HCT116 (cell line): ENCODE measurements around the gene KAT6B. TPM values are rescaled to one million over a fixed set of nuclear protein-coding genes. Genes with fewer than 3 reads are reported as not detected.

ENCODE experiments used
- ATAC-seq: fragments of 200-7000 bp; cut with Tn5 transposase; 2 replicates; pipeline ENCODE4 v1.9.1; 2020; ENCODE audit warnings: mild to moderate bottlenecking, moderate library complexity
- BruUV-seq: library from RNA; stranded (reverse); fragments of 400-500 nt; replicated peaks from 2 replicates; lab custom pipeline; 2021; lab: Mats Ljungman, UMichigan
- CTCF ChIA-PET: fragments of 300-600 bp; sonication (Branson Sonifier 250); formaldehyde crosslinking; loops from one replicate; lab custom pipeline; 2021; ENCODE audit warnings: antibody characterized with exemption; lab: Charles Lee
- POLR2A ChIA-PET: fragments of 300-600, 350-600 bp; sonication (Branson Sonifier 250); formaldehyde crosslinking; loops from one replicate; lab custom pipeline; 2021; ENCODE audit warnings: antibody characterized with exemption; lab: Charles Lee
- RAD21 ChIA-PET, 2 experiments: fragments of 300-600 bp; sonication (Branson Sonifier 250); formaldehyde crosslinking; loops; one replicate each; lab custom pipeline; 2023; ENCODE audit warnings: low total read pairs in 2 of 2; ENCODE audit not compliant: uncharacterized antibody in 2 of 2, unreplicated experiment in 2 of 2, low non-redundant PET in 1 of 2; lab: Charles Lee
- DNase-seq: peaks from one replicate; pipeline ENCODE4 v3.0.0-alpha.2; 2010; ENCODE audit warnings: low read depth, low spot score
- H2AFZ ChIP-seq: fragments of 200-600 bp; shearing (Covaris generic), sonication (generic); 2 replicates; pipeline ENCODE4 v1.6.1; 2017; ENCODE audit warnings: low read depth, mixed run types, mixed read lengths, antibody characterized with exemption, low read length; ENCODE audit not compliant: poor library complexity, severe bottlenecking
- H3K27ac ChIP-seq: 2 replicates; pipeline ENCODE4 v1.5.1; 2012; ENCODE audit warnings: low read depth, low read length
- H3K27me3 ChIP-seq: fragments of 200-600 bp; sonication (generic); 2 replicates; pipeline ENCODE4 v1.6.1; 2016; ENCODE audit warnings: mixed run types, low read length, mixed read lengths; ENCODE audit not compliant: insufficient read depth
- H3K36me3 ChIP-seq, 2 experiments: fragments of 200-500 bp in 1 of 2; fragments of 200-600 bp in 1 of 2; sonication (Bioruptor generic) in 1 of 2; sonication (generic) in 1 of 2; 2 replicates each; pipeline versions ENCODE4 v1.5.1 to v1.6.1; 2014 to 2016; ENCODE audit warnings: low read length in 2 of 2, inconsistent platforms in 1 of 2, mixed read lengths in 1 of 2, mixed run types in 1 of 2; ENCODE audit not compliant: insufficient read depth in 2 of 2, control insufficient read depth in 1 of 2
- H3K4me1 ChIP-seq, 2 experiments: fragments of 200-600 bp in 1 of 2; sonication (generic) in 1 of 2; 2 replicates each; pipeline versions ENCODE4 v1.5.1 to v1.6.1; 2012 to 2017; ENCODE audit warnings: low read length in 2 of 2, inconsistent platforms in 1 of 2, mild to moderate bottlenecking in 1 of 2, mixed read lengths in 1 of 2, mixed run types in 1 of 2, moderate library complexity in 1 of 2; ENCODE audit not compliant: insufficient read depth in 2 of 2, control insufficient read depth in 1 of 2
- H3K4me2 ChIP-seq: fragments of 200-600 bp; sonication (generic); 2 replicates; pipeline ENCODE4 v1.6.1; 2017; ENCODE audit warnings: mixed run types, low read length, mixed read lengths
- H3K4me3 ChIP-seq, 2 experiments: fragments of 200-600 bp in 1 of 2; sonication (generic) in 1 of 2; replicated peaks in 1 of 2; 2 replicates each; pipeline ENCODE4 v1.5.1; 2011 to 2016; ENCODE audit warnings: low read length in 2 of 2, control low read depth in 1 of 2, low read depth in 1 of 2, mild to moderate bottlenecking in 1 of 2, mixed read lengths in 1 of 2, mixed run types in 1 of 2
- H3K79me2 ChIP-seq: fragments of 200-600 bp; sonication (generic); 2 replicates; pipeline ENCODE4 v1.6.1; 2017; ENCODE audit warnings: mild to moderate bottlenecking, mixed run types, low read length, moderate library complexity, mixed read lengths; ENCODE audit not compliant: insufficient read depth
- H3K9ac ChIP-seq: fragments of 200-600 bp; sonication (generic); 2 replicates; pipeline ENCODE4 v1.6.1; 2016; ENCODE audit warnings: low read length, mixed read lengths
- H3K9me2 ChIP-seq: fragments of 200-600 bp; sonication (generic), shearing (Covaris generic); 2 replicates; pipeline ENCODE4 v1.6.1; 2017; ENCODE audit warnings: mixed run types, mild to moderate bottlenecking, moderate library complexity; ENCODE audit not compliant: insufficient read depth
- H3K9me3 ChIP-seq, 2 experiments: fragments of 200-500 bp in 1 of 2; fragments of 200-600 bp in 1 of 2; sonication (Bioruptor generic) in 1 of 2; sonication (generic) in 1 of 2; 2 replicates each; pipeline ENCODE4 v1.6.1; 2014 to 2017; ENCODE audit warnings: low read length in 2 of 2, mixed read lengths in 2 of 2, inconsistent platforms in 1 of 2, low read depth in 1 of 2, mild to moderate bottlenecking in 1 of 2, mixed run types in 1 of 2, moderate library complexity in 1 of 2; ENCODE audit not compliant: control insufficient read depth in 1 of 2, insufficient read depth in 1 of 2
- H4K20me1 ChIP-seq: fragments of 200-600 bp; sonication (generic), shearing (Covaris generic); 2 replicates; pipeline ENCODE4 v1.6.1; 2017; ENCODE audit warnings: mixed run types, mild to moderate bottlenecking, moderate library complexity; ENCODE audit not compliant: insufficient read depth
- ATF3 ChIP-seq: IDR thresholded peaks from 2 replicates; pipeline ENCODE4 v1.6.1; 2012
- CBX3 ChIP-seq: IDR thresholded peaks from 2 replicates; pipeline ENCODE4 v1.6.1; 2012; ENCODE audit warnings: low read depth
- CTCF ChIP-seq, 3 experiments: fragments of 200-600 bp in 1 of 3; sonication (generic) in 1 of 3; IDR thresholded peaks in 2 of 3; conservative IDR thresholded peaks in 1 of 3; 2 replicates each; pipeline ENCODE4 v1.5.1; 2012 to 2017; ENCODE audit warnings: low read depth in 2 of 3, low read length in 2 of 3, antibody characterized with exemption in 1 of 3, borderline replicate concordance in 1 of 3, control low read depth in 1 of 3, mild to moderate bottlenecking in 1 of 3, mixed read lengths in 1 of 3, mixed run types in 1 of 3, moderate library complexity in 1 of 3; ENCODE audit not compliant: insufficient read depth in 1 of 3
- EZH2 ChIP-seq: fragments of 200-600 bp; sonication (generic); IDR thresholded peaks from 2 replicates; pipeline ENCODE4 v1.6.1; 2017; ENCODE audit warnings: antibody characterized with exemption, mixed run types
- EZH2phosphoT487 ChIP-seq: fragments of 200-600 bp; IDR thresholded peaks from 2 replicates; pipeline ENCODE4 v1.6.1; 2018; ENCODE audit warnings: antibody characterized with exemption, borderline replicate concordance
- MAX ChIP-seq: IDR thresholded peaks from 2 replicates; pipeline ENCODE4 v1.6.1; 2012
- POLR2AphosphoS5 ChIP-seq: IDR thresholded peaks from 2 replicates; pipeline ENCODE4 v1.6.1; 2011; ENCODE audit warnings: mild to moderate bottlenecking, low read depth, low read length, moderate library complexity
- RAD21 ChIP-seq: IDR thresholded peaks from 2 replicates; pipeline ENCODE4 v1.6.1; 2012; ENCODE audit warnings: low read depth, mild to moderate bottlenecking
- SP1 ChIP-seq: IDR thresholded peaks from 2 replicates; pipeline ENCODE4 v1.6.1; 2012; ENCODE audit warnings: low read depth
- SRF ChIP-seq: IDR thresholded peaks from 2 replicates; pipeline ENCODE4 v1.6.1; 2012; ENCODE audit warnings: low read depth
- TCF7L2 ChIP-seq: IDR thresholded peaks from 2 replicates; pipeline ENCODE4 v1.7.0; 2011; ENCODE audit warnings: borderline replicate concordance, inconsistent platforms; ENCODE audit not compliant: insufficient read depth, insufficient read length; ENCODE audit errors: extremely low read depth
- YY1 ChIP-seq: IDR thresholded peaks from 2 replicates; pipeline ENCODE4 v1.6.1; 2011; ENCODE audit warnings: low read length, low read depth, moderate library complexity, mild to moderate bottlenecking; ENCODE audit not compliant: insufficient replicate concordance; ENCODE audit errors: extremely low read depth
- ZFX ChIP-seq: fragments of 450-650 bp; IDR thresholded peaks from 2 replicates; pipeline ENCODE4 v1.6.1; 2017
- ZNF274 ChIP-seq: fragments of 200-500 bp; sonication (Bioruptor generic); IDR thresholded peaks from 2 replicates; pipeline ENCODE4 v1.6.1; 2014; ENCODE audit warnings: mild to moderate bottlenecking, low read depth, low read length, inconsistent platforms
- intact Hi-C: fragments of 100-400 bp; cut with micrococcal nuclease; formaldehyde crosslinking; loops from 2 replicates; pipeline ENCODE4 v1.10.0; 2022
- total RNA-seq: library from RNA; stranded (reverse); gene quantifications from one replicate; pipeline ENCODE4 v1.2.1, GENCODE V29; 2021; ENCODE audit not compliant: unreplicated experiment
- TF ChIP-seq, protein P1 (sequence below): IDR thresholded peaks from 2 replicates; pipeline ENCODE4 v1.6.1; 2011; ENCODE audit warnings: mild to moderate bottlenecking, low read length, moderate library complexity; ENCODE audit not compliant: insufficient replicate concordance; ENCODE audit errors: extremely low read depth

The KAT6B gene
- total RNA-seq, 1 experiment from 2014 or later = 17.8 TPM

DNA sequence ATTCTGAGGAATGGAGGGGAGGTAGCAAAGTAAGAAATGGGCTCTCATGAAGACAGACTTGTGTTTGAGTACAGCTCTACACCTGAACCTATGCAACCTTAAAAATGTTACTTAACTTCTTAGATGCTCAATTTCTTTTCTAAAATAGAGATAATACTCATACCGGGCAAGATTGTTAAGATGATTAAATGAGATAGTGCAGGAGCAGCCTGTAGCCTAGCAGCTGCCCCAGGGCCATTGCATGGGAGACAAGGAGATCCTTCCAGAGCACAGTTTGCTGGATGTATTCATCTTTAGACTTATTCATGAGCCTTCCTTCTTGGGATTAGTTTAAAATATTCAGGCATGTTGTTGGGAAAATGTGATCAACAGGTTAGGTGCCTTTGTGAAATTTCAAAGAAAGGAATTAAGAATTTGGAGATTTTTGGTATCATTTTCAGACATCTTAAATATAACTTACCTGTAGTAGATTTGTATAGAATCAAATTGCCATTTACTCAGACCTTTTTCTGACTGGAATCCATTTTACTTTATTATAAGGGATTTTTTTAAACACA lies 130.2 kb downstream of the KAT6B start:
- ChIA-PET RAD21 (no interaction called here), CTCF (no interaction called here)

GRCh38 chr10:74957285-74957961 lies 131.0 kb downstream of the KAT6B start:
- BruUV-seq = no TSS peak

More for the DNA sequence above, 130.2 kb downstream of the KAT6B start:
- TF ChIP-seq EZH2 = no peak
- TF ChIP-seq EZH2phosphoT487 = no peak
- TF ChIP-seq ZFX = no peak
- no peak for TF ChIP-seq TCF7L2
- intact Hi-C loops = no loop called here
- H3K4me3 ChIP-seq = no peak overlapping the region
- no peaks in the 10 kb centered on the region for H3K36me3 ChIP-seq
- H3K9me2 ChIP-seq = no peaks in the 10 kb centered on the region
- POLR2A ChIA-PET = no interaction called here
- no peaks in the 10 kb centered on the region for H4K20me1 ChIP-seq
- BruUV-seq = no TSS peak
- no peaks in the 10 kb centered on the region for H3K9me3 ChIP-seq
- H2AFZ ChIP-seq = no peak overlapping the region
- no peaks in the 10 kb centered on the region for H3K79me2 ChIP-seq
- no peak overlapping the region for H3K9ac ChIP-seq
- no peaks in the 10 kb centered on the region for H3K4me1 ChIP-seq
- no peak overlapping the region for H3K4me2 ChIP-seq
- no peak overlapping the region for H3K27ac ChIP-seq
- ATAC-seq (no peak), DNase-seq (no peak)
- no peaks in the 10 kb centered on the region for H3K27me3 ChIP-seq

More at GRCh38 chr10:74957285-74957961, 131.0 kb downstream of the KAT6B start:
- Histone ChIP-seq H3K9ac (no peak overlapping the region), H3K27me3 (no peaks in the 10 kb centered on the region), H3K9me2 (no peaks in the 10 kb centered on the region), H3K27ac (no peak overlapping the region), H3K79me2 (no peaks in the 10 kb centered on the region), H3K9me3 (no peaks in the 10 kb centered on the region), H3K4me1 (no peaks in the 10 kb centered on the region), H3K4me2 (no peak overlapping the region), H2AFZ (no peak overlapping the region), H3K36me3 (no peaks in the 10 kb centered on the region), H4K20me1 (no peaks in the 10 kb centered on the region), H3K4me3 (no peak overlapping the region)
- CTCF ChIA-PET = no interaction called here
- no peak for ATAC-seq
- RAD21 ChIA-PET = no interaction called here
- TF ChIP-seq SRF (no peak), YY1 (no peak), MAX (no peak), SP1 (no peak), ATF3 (no peak), TCF7L2 (no peak), ZNF274 (no peak), RAD21 (no peak), EZH2 (no peak), CBX3 (no peak), CTCF (IDR thresholded peaks at IDR 0.05 in 2 of 3, conservative IDR thresholded peaks at IDR 0.05 in 1 of 3; ENCODE audit: borderline replicate concordance in 1 of 3, insufficient read depth in 1 of 3, low read depth in 2 of 3, low read length in 2 of 3) (no peak), POLR2AphosphoS5 (no peak)
- TF ChIP-seq, protein P1, sequence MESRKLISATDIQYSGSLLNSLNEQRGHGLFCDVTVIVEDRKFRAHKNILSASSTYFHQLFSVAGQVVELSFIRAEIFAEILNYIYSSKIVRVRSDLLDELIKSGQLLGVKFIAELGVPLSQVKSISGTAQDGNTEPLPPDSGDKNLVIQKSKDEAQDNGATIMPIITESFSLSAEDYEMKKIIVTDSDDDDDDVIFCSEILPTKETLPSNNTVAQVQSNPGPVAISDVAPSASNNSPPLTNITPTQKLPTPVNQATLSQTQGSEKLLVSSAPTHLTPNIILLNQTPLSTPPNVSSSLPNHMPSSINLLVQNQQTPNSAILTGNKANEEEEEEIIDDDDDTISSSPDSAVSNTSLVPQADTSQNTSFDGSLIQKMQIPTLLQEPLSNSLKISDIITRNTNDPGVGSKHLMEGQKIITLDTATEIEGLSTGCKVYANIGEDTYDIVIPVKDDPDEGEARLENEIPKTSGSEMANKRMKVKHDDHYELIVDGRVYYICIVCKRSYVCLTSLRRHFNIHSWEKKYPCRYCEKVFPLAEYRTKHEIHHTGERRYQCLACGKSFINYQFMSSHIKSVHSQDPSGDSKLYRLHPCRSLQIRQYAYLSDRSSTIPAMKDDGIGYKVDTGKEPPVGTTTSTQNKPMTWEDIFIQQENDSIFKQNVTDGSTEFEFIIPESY = no peak
- intact Hi-C loops = no loop called here
- POLR2A ChIA-PET = no interaction called here
- no peak for DNase-seq
